Mesothelial cell of epicardium (in vitro differentiated cells): ENCODE results near the gene UNC5A. TPM values are rescaled to one million over a fixed set of nuclear protein-coding genes. Genes with fewer than 3 reads are reported as not detected.

Source experiments
- DNase-seq, 2 experiments: peaks; one replicate each; pipeline ENCODE4 v3.0.0; 2021; ENCODE audit warnings: low spot score in 2 of 2; ENCODE audit not compliant: unreplicated experiment in 2 of 2
- H3K27ac Mint-ChIP-seq: 2 replicates; pipeline ENCODE4 v1.8.0; 2021; ENCODE audit warnings: mixed read lengths
- H3K27me3 Mint-ChIP-seq: 2 replicates; pipeline ENCODE4 v1.8.0; 2021; ENCODE audit warnings: low read depth, mixed read lengths
- H3K36me3 Mint-ChIP-seq: 2 replicates; pipeline ENCODE4 v1.8.0; 2021; ENCODE audit warnings: mixed read lengths
- H3K4me1 Mint-ChIP-seq: 2 replicates; pipeline ENCODE4 v1.8.0; 2021; ENCODE audit warnings: mixed read lengths
- H3K4me3 Mint-ChIP-seq: 2 replicates; pipeline ENCODE4 v1.8.0; 2021; ENCODE audit warnings: mild to moderate bottlenecking, moderate library complexity, mixed read lengths
- H3K9me3 Mint-ChIP-seq: 2 replicates; pipeline ENCODE4 v1.8.0; 2021; ENCODE audit warnings: mixed read lengths
- CTCF ChIP-seq: fragments of 200-600 bp; sonication (generic); IDR thresholded peaks from one replicate; pipeline ENCODE4 v1.5.0; 2021; ENCODE audit warnings: antibody characterized with exemption; ENCODE audit not compliant: unreplicated experiment
- total RNA-seq: library from RNA; stranded (reverse); gene quantifications from 3 replicates; pipeline ENCODE4 v1.2.1, GENCODE V29; 2021

The UNC5A gene
- total RNA-seq, 1 donor from 2014 or later, result not detected

- Mint-ChIP-seq H3K4me3 (no peak overlapping the region), H3K4me1 (peaks cover 9% of the 10 kb centered on the region), H3K27me3 (no peaks in the 10 kb centered on the region), H3K27ac (no peak overlapping the region), H3K36me3 (peaks cover 33% of the 10 kb centered on the region), H3K9me3 (no peaks in the 10 kb centered on the region)
- TF ChIP-seq CTCF, result no peak
- DNase-seq, result no peak
Observed at GRCh38 chr5:176906126-176906525, 95.8 kb downstream of the UNC5A start.

- Mint-ChIP-seq H3K9me3 (no peaks in the 10 kb centered on the region), H3K36me3 (peaks cover 35% of the 10 kb centered on the region), H3K27ac (no peak overlapping the region)
Observed at GRCh38 chr5:176906796-176907195, 96.4 kb downstream of the UNC5A start.

GRCh38 chr5:176908675-176909368 lies 98.5 kb downstream of the UNC5A start:
- peaks cover 24% of the 10 kb centered on the region for H3K36me3 Mint-ChIP-seq
- H3K27ac Mint-ChIP-seq, result no peak overlapping the region
- H3K4me1 Mint-ChIP-seq, result peaks cover 11% of the 10 kb centered on the region

More at GRCh38 chr5:176906796-176907195, 96.4 kb downstream of the UNC5A start:
- Mint-ChIP-seq H3K4me3 (no peak overlapping the region), H3K4me1 (peaks cover 11% of the 10 kb centered on the region), H3K27me3 (no peaks in the 10 kb centered on the region)
- TF ChIP-seq CTCF, result no peak
- no peak for DNase-seq

GRCh38 chr5:176912115-176912514 lies 101.8 kb downstream of the UNC5A start:
- Mint-ChIP-seq H3K9me3 (no peaks in the 10 kb centered on the region), H3K27me3 (no peaks in the 10 kb centered on the region), H3K27ac (no peak overlapping the region), H3K4me3 (no peak overlapping the region), H3K4me1 (peaks cover 11% of the 10 kb centered on the region), H3K36me3 (peaks cover 8% of the 10 kb centered on the region)
- DNase-seq, result no peak
- TF ChIP-seq CTCF, result no peak

More at GRCh38 chr5:176908675-176909368, 98.5 kb downstream of the UNC5A start:
- TF ChIP-seq CTCF, result no peak
- DNase-seq, result no peak
- Mint-ChIP-seq H3K4me3 (no peak overlapping the region), H3K9me3 (no peaks in the 10 kb centered on the region), H3K27me3 (no peaks in the 10 kb centered on the region)

GRCh38 chr5:176915906-176916305 lies 105.5 kb downstream of the UNC5A start:
- no peak for DNase-seq
- Mint-ChIP-seq H3K36me3 (peaks cover 18% of the 10 kb centered on the region), H3K4me1 (peaks cover 2% of the 10 kb centered on the region)

More at GRCh38 chr5:176915906-176916305, 105.5 kb downstream of the UNC5A start:
- H3K9me3 Mint-ChIP-seq, result no peaks in the 10 kb centered on the region
- no peak for TF ChIP-seq CTCF
- no peak overlapping the region for H3K4me3 Mint-ChIP-seq
- H3K27ac Mint-ChIP-seq, result no peak overlapping the region
- H3K27me3 Mint-ChIP-seq, result no peaks in the 10 kb centered on the region
